Measurements from ENCODE around the gene MVB12B.

GRCh38 chr9:126454215-126454614 lies 127.6 kb downstream of the MVB12B start:
- TF ChIP-seq POLR2A (IDR thresholded peaks at IDR 0.05) = no peak
- no peak for TF ChIP-seq CTCF (IDR thresholded peaks at IDR 0.05)
- no peak for TF ChIP-seq POLR2AphosphoS5 (IDR thresholded peaks at IDR 0.05)
- TF ChIP-seq EP300 (IDR thresholded peaks at IDR 0.05; ENCODE audit: low read depth) = no peak
